Stomach smooth muscle (tissue), 2 donors: ENCODE results near the gene CBFA2T2.
A peak's percentile ranks its signal among the peaks of the same experiment; 100 is the strongest.
"Not testable (repeated sequence)": the region's sequence is repeated elsewhere in the genome, so short reads cannot be mapped to it uniquely, and the experiment has no call there.

ENCODE experiments used
- H3K27ac ChIP-seq: one replicate; pipeline ENCODE4 v1.7.0; 2013; ENCODE audit warnings: mild to moderate bottlenecking, low read length, inconsistent platforms
- H3K27me3 ChIP-seq, 2 donors: one replicate each; pipeline ENCODE4 v1.7.0; 2013; ENCODE audit warnings: low read length in 2 of 2; ENCODE audit not compliant: insufficient read depth in 2 of 2, control insufficient read depth in 1 of 2
- H3K36me3 ChIP-seq, 2 donors: one replicate each; pipeline ENCODE4 v1.7.0; 2013; ENCODE audit warnings: low read length in 2 of 2; ENCODE audit not compliant: control insufficient read depth in 2 of 2, insufficient read depth in 2 of 2
- H3K4me1 ChIP-seq: one replicate; pipeline ENCODE4 v1.7.0; 2013; ENCODE audit warnings: low read length; ENCODE audit not compliant: control insufficient read depth, insufficient read depth
- H3K4me3 ChIP-seq, 2 donors: one replicate each; pipeline ENCODE4 v1.7.0; 2013; ENCODE audit warnings: low read length in 2 of 2
- H3K9ac ChIP-seq, 2 donors: one replicate each; pipeline ENCODE4 v1.7.0; 2013; ENCODE audit warnings: low read length in 2 of 2, mild to moderate bottlenecking in 1 of 2
- H3K9me3 ChIP-seq, 2 donors: one replicate each; pipeline ENCODE4 v1.7.0; 2013; ENCODE audit warnings: low read length in 2 of 2; ENCODE audit not compliant: control insufficient read depth in 2 of 2
- donor health status: healthy.
- donor health status: Pancreatic carcinoma.

CBFA2T2 gene

GRCh38 chr20:33508015-33508414, 18.1 kb downstream of the CBFA2T2 start:
- not testable (repeated sequence) for H3K9ac ChIP-seq, H3K27me3 ChIP-seq, H3K9me3 ChIP-seq, H3K4me3 ChIP-seq, H3K27ac ChIP-seq, H3K36me3 ChIP-seq, H3K4me1 ChIP-seq

- H3K36me3 ChIP-seq, H3K4me1 ChIP-seq, H3K4me3 ChIP-seq, H3K27ac ChIP-seq, H3K9me3 ChIP-seq, H3K9ac ChIP-seq, H3K27me3 ChIP-seq: not testable (repeated sequence)
These were observed 19.2 kb downstream of the CBFA2T2 start for GRCh38 chr20:33509057-33509456.

- not testable (repeated sequence) for H3K36me3 ChIP-seq, H3K4me1 ChIP-seq, H3K27me3 ChIP-seq, H3K9ac ChIP-seq, H3K4me3 ChIP-seq, H3K9me3 ChIP-seq, H3K27ac ChIP-seq
These were observed 22.0 kb downstream of the CBFA2T2 start for GRCh38 chr20:33511876-33512275.

- H3K36me3 ChIP-seq: no peaks in the 10 kb centered on the region
- no peak overlapping the region for H3K27ac ChIP-seq
- no peaks in the 10 kb centered on the region for H3K27me3 ChIP-seq
- no peak overlapping the region for H3K9ac ChIP-seq
- H3K4me1 ChIP-seq: peaks cover 2% of the 10 kb centered on the region
- no peak overlapping the region for H3K4me3 ChIP-seq
- no peaks in the 10 kb centered on the region for H3K9me3 ChIP-seq
These were observed 25.8 kb downstream of the CBFA2T2 start for GRCh38 chr20:33515569-33516216.

GRCh38 chr20:33516882-33517281, 27.0 kb downstream of the CBFA2T2 start:
- Histone ChIP-seq H3K36me3 (no peaks in the 10 kb centered on the region), H3K9ac (no peak overlapping the region), H3K4me1 (peaks cover 2% of the 10 kb centered on the region), H3K9me3 (no peaks in the 10 kb centered on the region), H3K27me3 (no peaks in the 10 kb centered on the region), H3K27ac (no peak overlapping the region), H3K4me3 (no peak overlapping the region)

- peaks cover 2% of the 10 kb centered on the region for H3K4me1 ChIP-seq
- H3K27me3 ChIP-seq: no peaks in the 10 kb centered on the region
- H3K9me3 ChIP-seq: no peaks in the 10 kb centered on the region
- H3K27ac ChIP-seq: no peak overlapping the region
- no peak overlapping the region for H3K4me3 ChIP-seq
- H3K9ac ChIP-seq: no peak overlapping the region
- H3K36me3 ChIP-seq: no peaks in the 10 kb centered on the region
These were observed 28.2 kb downstream of the CBFA2T2 start for GRCh38 chr20:33518071-33518470.

- no peaks in the 10 kb centered on the region for H3K9me3 ChIP-seq
- H3K27me3 ChIP-seq: no peaks in the 10 kb centered on the region
- no peaks in the 10 kb centered on the region for H3K4me1 ChIP-seq
- H3K27ac ChIP-seq: no peak overlapping the region
- no peaks in the 10 kb centered on the region for H3K36me3 ChIP-seq
- H3K9ac ChIP-seq: no peak overlapping the region
- no peak overlapping the region for H3K4me3 ChIP-seq
These were observed 31.6 kb downstream of the CBFA2T2 start for GRCh38 chr20:33521461-33521860.

GRCh38 chr20:33522256-33522820, 32.4 kb downstream of the CBFA2T2 start:
- H3K27me3 ChIP-seq: no peaks in the 10 kb centered on the region

GRCh38 chr20:33524261-33524660, 34.4 kb downstream of the CBFA2T2 start:
- Histone ChIP-seq H3K36me3 (no peaks in the 10 kb centered on the region), H3K9ac (no peak overlapping the region), H3K27me3 (no peaks in the 10 kb centered on the region), H3K9me3 (no peaks in the 10 kb centered on the region), H3K27ac (no peak overlapping the region), H3K4me3 (no peak overlapping the region), H3K4me1 (no peaks in the 10 kb centered on the region)

More at GRCh38 chr20:33522256-33522820, 32.4 kb downstream of the CBFA2T2 start:
- no peak overlapping the region for H3K4me3 ChIP-seq
- no peaks in the 10 kb centered on the region for H3K4me1 ChIP-seq
- H3K9ac ChIP-seq: no peak overlapping the region
- no peaks in the 10 kb centered on the region for H3K36me3 ChIP-seq
- no peaks in the 10 kb centered on the region for H3K9me3 ChIP-seq
- no peak overlapping the region for H3K27ac ChIP-seq

GRCh38 chr20:33526769-33527168, 36.9 kb downstream of the CBFA2T2 start:
- Histone ChIP-seq H3K4me3 (no peak overlapping the region), H3K9ac (no peak overlapping the region), H3K27me3 (no peaks in the 10 kb centered on the region), H3K4me1 (peaks cover 18% of the 10 kb centered on the region), H3K27ac (no peak overlapping the region), H3K36me3 (no peaks in the 10 kb centered on the region), H3K9me3 (no peaks in the 10 kb centered on the region)

- Histone ChIP-seq H3K36me3 (no peaks in the 10 kb centered on the region), H3K4me1 (peaks cover 33% of the 10 kb centered on the region), H3K9me3 (no peaks in the 10 kb centered on the region), H3K9ac (peak overlapping the region; percentile 29 to 37), H3K27me3 (no peaks in the 10 kb centered on the region), H3K27ac (peak overlapping the region; percentile 70), H3K4me3 (peak overlapping the region; percentile 52 to 62)
These were observed 41.4 kb downstream of the CBFA2T2 start for GRCh38 chr20:33531047-33531877.
